A204.1 (cell line): ENCODE measurements around the gene SEMA4C.
"Not testable (repeated sequence)": the region's sequence is repeated elsewhere in the genome, so short reads cannot be mapped to it uniquely, and the experiment has no call there.

Experiments used
- FAIRE-seq: peaks from 2 replicates; lab custom pipeline; 2012; peaks lifted over from hg19 to GRCh38; lab: Jason Lieb, UNC

Gene SEMA4C

GRCh38 chr2:96866586-96866985 is 3.3 kb downstream of the SEMA4C start:
- FAIRE-seq, result no peak

GRCh38 chr2:96866149-96866548 is 3.7 kb downstream of the SEMA4C start:
- no peak for FAIRE-seq

GRCh38 chr2:96865654-96866053 is 4.2 kb downstream of the SEMA4C start:
- no peak for FAIRE-seq

GRCh38 chr2:96864343-96865091 is 5.4 kb downstream of the SEMA4C start:
- no peak for FAIRE-seq

- no peak for FAIRE-seq
Measured at GRCh38 chr2:96863575-96864342, 6.1 kb downstream of the SEMA4C start.

- FAIRE-seq, result not testable (repeated sequence)
Measured at GRCh38 chr2:96863056-96863455, 6.8 kb downstream of the SEMA4C start.

GRCh38 chr2:96861074-96861473 is 8.8 kb downstream of the SEMA4C start:
- FAIRE-seq, result no peak

- FAIRE-seq, result no peak
Measured at GRCh38 chr2:96860065-96861029, 9.5 kb downstream of the SEMA4C start.

GRCh38 chr2:96859681-96860064 is 10.2 kb downstream of the SEMA4C start:
- no peak for FAIRE-seq

GRCh38 chr2:96859099-96859649 is 10.7 kb downstream of the SEMA4C start:
- no peak for FAIRE-seq

- FAIRE-seq, result no peak
Measured at GRCh38 chr2:96857667-96858372, 12.1 kb downstream of the SEMA4C start, which contains the start of gene ANKRD39. Gene ANKRD39, minus strand, starts transcription at chr2:96858016. Its CDS starts 29 bp downstream, at chr2:96857987.

GRCh38 chr2:96856776-96857666 is 12.9 kb downstream of the SEMA4C start:
- FAIRE-seq, result no peak

- no peak for FAIRE-seq
Measured at GRCh38 chr2:96853321-96853720, 16.6 kb downstream of the SEMA4C start.

GRCh38 chr2:96852667-96853066 is 17.2 kb downstream of the SEMA4C start:
- no peak for FAIRE-seq

- no peak for FAIRE-seq
Measured at GRCh38 chr2:96848264-96848663, 21.6 kb downstream of the SEMA4C start.

GRCh38 chr2:96847586-96847985 is 22.3 kb downstream of the SEMA4C start:
- no peak for FAIRE-seq

- no peak for FAIRE-seq
Measured at GRCh38 chr2:96846825-96847224, 23.1 kb downstream of the SEMA4C start.

- FAIRE-seq, result no peak
Measured at GRCh38 chr2:96844405-96844808, 25.5 kb downstream of the SEMA4C start.

- no peak for FAIRE-seq
Measured at GRCh38 chr2:96843538-96844268, 26.2 kb downstream of the SEMA4C start, which contains the start of gene ANKRD23. Gene ANKRD23, minus strand, starts transcription at chr2:96844021. Its CDS starts 29 bp downstream, at chr2:96843992.

- no peak for FAIRE-seq
Measured at GRCh38 chr2:96842600-96842999, 27.3 kb downstream of the SEMA4C start.
